Osteoblast (primary cell): ENCODE results near the gene TBC1D24. TPM values are rescaled to one million over a fixed set of nuclear protein-coding genes. Genes with fewer than 3 reads are reported as not detected.
"Not testable (repeated sequence)": the region's sequence is repeated elsewhere in the genome, so short reads cannot be mapped to it uniquely, and the experiment has no call there.

Experiments
- DNase-seq: peaks from one replicate; pipeline ENCODE4 v3.0.0; 2011; ENCODE audit warnings: low spot score, mixed read lengths; ENCODE audit not compliant: insufficient read length; ENCODE audit errors: missing footprints
- H2AFZ ChIP-seq: 2 replicates; pipeline ENCODE4 v1.6.0; 2011; ENCODE audit warnings: mild to moderate bottlenecking, low read length
- H3K27ac ChIP-seq: 2 replicates; pipeline ENCODE4 v1.5.1; 2011; ENCODE audit warnings: mild to moderate bottlenecking, low read depth, low read length, moderate library complexity
- H3K27me3 ChIP-seq: 2 replicates; pipeline ENCODE4 v1.6.0; 2012; ENCODE audit warnings: mild to moderate bottlenecking, control low read depth, inconsistent platforms, low read length, moderate library complexity; ENCODE audit not compliant: insufficient read depth
- H3K36me3 ChIP-seq: 2 replicates; pipeline ENCODE4 v1.5.1; 2011; ENCODE audit warnings: mild to moderate bottlenecking, low read length, control low read depth, moderate library complexity; ENCODE audit not compliant: insufficient read depth
- H3K4me1 ChIP-seq: 2 replicates; pipeline ENCODE4 v1.5.1; 2011; ENCODE audit warnings: mild to moderate bottlenecking, low read length, control low read depth, moderate library complexity; ENCODE audit not compliant: insufficient read depth
- H3K4me2 ChIP-seq: 2 replicates; pipeline ENCODE4 v1.6.0; 2011; ENCODE audit warnings: mild to moderate bottlenecking, low read length; ENCODE audit not compliant: insufficient read depth
- H3K4me3 ChIP-seq: fragments of 200-600 bp; sonication (generic); 3 replicates; pipeline ENCODE4 v1.5.1; 2012; ENCODE audit warnings: mild to moderate bottlenecking, low read length, inconsistent platforms; ENCODE audit not compliant: insufficient read depth
- H3K79me2 ChIP-seq: 2 replicates; pipeline ENCODE4 v1.6.0; 2012; ENCODE audit warnings: mild to moderate bottlenecking, low read length, control low read depth, inconsistent platforms; ENCODE audit not compliant: insufficient read depth
- H3K9me3 ChIP-seq: 2 replicates; pipeline ENCODE4 v1.5.1; 2011; ENCODE audit warnings: low read depth, low read length, control low read depth
- H4K20me1 ChIP-seq: 2 replicates; pipeline ENCODE4 v1.6.0; 2012; ENCODE audit warnings: mild to moderate bottlenecking, low read length, control low read depth; ENCODE audit not compliant: insufficient read depth
- CTCF ChIP-seq: IDR thresholded peaks from 2 replicates; pipeline ENCODE4 v1.5.1; 2011; ENCODE audit warnings: mild to moderate bottlenecking, low read depth, low read length, moderate library complexity; ENCODE audit errors: extremely low read depth
- total RNA-seq: library from RNA; depleted of rRNA; stranded (reverse); fragments of >200 nt; gene quantifications from 2 replicates; pipeline ENCODE4 v1.2.3, GENCODE V29; 2012

TBC1D24 gene
- total RNA-seq, 1 donor = 16.6 TPM

- H3K27me3 ChIP-seq = no peaks in the 10 kb centered on the region
- H3K4me1 ChIP-seq = peaks cover 10% of the 10 kb centered on the region
- H3K79me2 ChIP-seq = peaks cover 41% of the 10 kb centered on the region
- peaks cover 23% of the 10 kb centered on the region for H3K36me3 ChIP-seq
- H3K27ac ChIP-seq = no peak overlapping the region
- peak overlapping the region; percentile 86 for H3K4me2 ChIP-seq
- H4K20me1 ChIP-seq = peaks cover 6% of the 10 kb centered on the region
- peak overlapping the region; percentile 87 for H3K4me3 ChIP-seq
- peak; percentile 14 for TF ChIP-seq CTCF
- H3K9me3 ChIP-seq = no peaks in the 10 kb centered on the region
- DNase-seq = peak; percentile 94
- H2AFZ ChIP-seq = peak overlapping the region; percentile 52
These were observed 44.9 kb upstream of the TBC1D24 start for GRCh38 chr16:2429771-2430663.

GRCh38 chr16:2432286-2432685, 42.6 kb upstream of the TBC1D24 start:
- peaks cover 34% of the 10 kb centered on the region for H3K36me3 ChIP-seq
- peaks cover 10% of the 10 kb centered on the region for H3K4me1 ChIP-seq
- H4K20me1 ChIP-seq = peaks cover 6% of the 10 kb centered on the region
- no peak overlapping the region for H2AFZ ChIP-seq
- TF ChIP-seq CTCF = no peak
- H3K4me2 ChIP-seq = no peak overlapping the region
- H3K79me2 ChIP-seq = peaks cover 41% of the 10 kb centered on the region
- no peaks in the 10 kb centered on the region for H3K27me3 ChIP-seq
- H3K4me3 ChIP-seq = no peak overlapping the region
- H3K9me3 ChIP-seq = no peaks in the 10 kb centered on the region
- peak; percentile 19 for DNase-seq
- no peak overlapping the region for H3K27ac ChIP-seq

- no peak overlapping the region for H3K4me3 ChIP-seq
- peaks cover 40% of the 10 kb centered on the region for H3K36me3 ChIP-seq
- no peak for DNase-seq
- TF ChIP-seq CTCF = no peak
- no peak overlapping the region for H3K4me2 ChIP-seq
- H2AFZ ChIP-seq = no peak overlapping the region
- H4K20me1 ChIP-seq = peaks cover 6% of the 10 kb centered on the region
- H3K79me2 ChIP-seq = peaks cover 41% of the 10 kb centered on the region
- H3K27ac ChIP-seq = no peak overlapping the region
- peaks cover 10% of the 10 kb centered on the region for H3K4me1 ChIP-seq
- no peaks in the 10 kb centered on the region for H3K9me3 ChIP-seq
- H3K27me3 ChIP-seq = no peaks in the 10 kb centered on the region
These were observed 42.0 kb upstream of the TBC1D24 start for GRCh38 chr16:2432801-2433505.

- H3K4me3 ChIP-seq, H3K4me2 ChIP-seq, H4K20me1 ChIP-seq, H3K27me3 ChIP-seq, H3K4me1 ChIP-seq, H3K9me3 ChIP-seq, H3K27ac ChIP-seq, H2AFZ ChIP-seq, DNase-seq: not testable (repeated sequence)
- Histone ChIP-seq H3K36me3 (peaks cover 55% of the 10 kb centered on the region), H3K79me2 (peaks cover 33% of the 10 kb centered on the region)
These were observed 39.7 kb upstream of the TBC1D24 start for GRCh38 chr16:2435236-2435635.
